Mesendoderm (in vitro differentiated cells): ENCODE results near the gene TMEM150B.
A peak's percentile ranks its signal among the peaks of the same experiment; 100 is the strongest.

Experiments
- DNase-seq: peaks from one replicate; pipeline ENCODE4 v3.0.0; 2013
- H2AK5ac ChIP-seq: 2 replicates; pipeline ENCODE4 v1.6.1; 2013; ENCODE audit warnings: low read length, inconsistent platforms
- H2BK120ac ChIP-seq: 2 replicates; pipeline ENCODE4 v1.6.1; 2013; ENCODE audit warnings: low read depth, mild to moderate bottlenecking, low read length, moderate library complexity, mixed read lengths
- H2BK15ac ChIP-seq: replicated peaks from 2 replicates; pipeline ENCODE4 v1.6.1; 2013; ENCODE audit warnings: low read depth, mild to moderate bottlenecking, moderate library complexity
- H2BK5ac ChIP-seq: 2 replicates; pipeline ENCODE4 v1.6.1; 2013; ENCODE audit warnings: low read length, inconsistent platforms
- H3K18ac ChIP-seq: 2 replicates; pipeline ENCODE4 v1.6.1; 2013; ENCODE audit warnings: mild to moderate bottlenecking, low read length, mixed read lengths
- H3K23ac ChIP-seq: one replicate; pipeline ENCODE4 v1.6.1; 2013; ENCODE audit warnings: low read length
- H3K27ac ChIP-seq: 2 replicates; pipeline ENCODE4 v1.5.1; 2013; ENCODE audit warnings: low read depth, mild to moderate bottlenecking, inconsistent platforms, low read length, moderate library complexity
- H3K27me3 ChIP-seq: 2 replicates; pipeline ENCODE4 v1.6.1; 2013; ENCODE audit warnings: low read length, control low read depth, mild to moderate bottlenecking, inconsistent platforms; ENCODE audit not compliant: insufficient read depth, poor library complexity
- H3K36me3 ChIP-seq: 2 replicates; pipeline ENCODE4 v1.6.1; 2013; ENCODE audit warnings: low read length, inconsistent platforms; ENCODE audit not compliant: control insufficient read depth, insufficient read depth
- H3K4ac ChIP-seq: one replicate; pipeline ENCODE4 v1.6.1; 2013; ENCODE audit warnings: low read depth, mild to moderate bottlenecking, low read length, moderate library complexity
- H3K4me1 ChIP-seq: 2 replicates; pipeline ENCODE4 v1.6.1; 2013; ENCODE audit warnings: low read depth, low read length, inconsistent platforms; ENCODE audit not compliant: control insufficient read depth
- H3K4me2 ChIP-seq: 2 replicates; pipeline ENCODE4 v1.6.1; 2013; ENCODE audit warnings: low read length
- H3K4me3 ChIP-seq: 2 replicates; pipeline ENCODE4 v1.5.1; 2013; ENCODE audit warnings: mild to moderate bottlenecking, low read length
- H3K56ac ChIP-seq: one replicate; pipeline ENCODE4 v1.6.1; 2013; ENCODE audit warnings: low read length
- H3K79me1 ChIP-seq: 2 replicates; pipeline ENCODE4 v1.6.1; 2013; ENCODE audit warnings: low read length, inconsistent platforms
- H3K79me2 ChIP-seq: 2 replicates; pipeline ENCODE4 v1.6.1; 2013; ENCODE audit warnings: mild to moderate bottlenecking, low read length; ENCODE audit not compliant: control insufficient read depth, insufficient read depth
- H3K9ac ChIP-seq: 2 replicates; pipeline ENCODE4 v1.6.1; 2013; ENCODE audit warnings: low read length, inconsistent platforms
- H4K5ac ChIP-seq: one replicate; pipeline ENCODE4 v1.6.1; 2013; ENCODE audit warnings: low read length
- H4K8ac ChIP-seq: one replicate; pipeline ENCODE4 v1.6.1; 2013; ENCODE audit warnings: low read depth, mild to moderate bottlenecking, control low read depth, low read length, moderate library complexity
- WGBS: extraction: QIAGEN DNeasy Blood & Tissue Kit; methylation state at CpG from one replicate; pipeline ENCODE4 v1.1.7; 2013; ENCODE audit warnings: low lambda C conversion rate, missing lambda C conversion rate; ENCODE audit not compliant: insufficient coverage; ENCODE audit errors: extremely low coverage; 5-methylcytosine and 5-hydroxymethylcytosine counted together

TMEM150B gene

DNA sequence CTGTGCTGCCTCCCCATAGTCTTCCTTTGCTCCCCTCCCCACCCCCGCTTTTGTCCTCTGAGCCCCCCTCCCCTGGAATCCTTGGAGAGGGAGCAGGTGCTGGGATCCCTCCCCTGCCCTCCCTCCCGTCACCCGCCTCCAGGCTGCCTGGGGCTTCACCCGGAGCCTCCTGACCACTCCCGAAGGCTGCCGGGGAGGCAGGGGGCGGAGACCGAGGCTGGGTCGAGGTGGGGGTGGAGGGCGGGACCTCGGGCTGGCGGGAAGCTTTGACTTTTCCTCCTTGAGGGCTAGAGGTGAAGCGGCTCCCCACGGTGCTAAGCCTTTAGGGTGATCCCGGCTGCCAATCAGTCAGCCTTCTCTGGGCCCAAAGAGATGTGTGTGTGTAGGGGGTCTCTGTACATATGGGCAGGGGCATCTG lies 16.0 kb upstream of the TMEM150B start:
- no peak overlapping the region for H4K8ac ChIP-seq
- peak overlapping the region; percentile 98 for H3K9ac ChIP-seq
- H3K56ac ChIP-seq, result peak overlapping the region; percentile 56
- no CpG with 5 or more reads among the region's 15 CpGs for WGBS
- no peak overlapping the region for H3K27ac ChIP-seq
- no peak overlapping the region for H3K23ac ChIP-seq
- H3K79me1 ChIP-seq, result peaks cover 2% of the 10 kb centered on the region
- H3K36me3 ChIP-seq, result no peaks in the 10 kb centered on the region
- H2BK120ac ChIP-seq, result no peak overlapping the region
- no peak overlapping the region for H2BK5ac ChIP-seq
- H3K4me3 ChIP-seq, result no peak overlapping the region
- peak; percentile 91 for DNase-seq
- H2BK15ac ChIP-seq, result no peak overlapping the region
- H2AK5ac ChIP-seq, result no peak overlapping the region
- H3K4me1 ChIP-seq, result no peaks in the 10 kb centered on the region
- H3K27me3 ChIP-seq, result no peaks in the 10 kb centered on the region
- no peak overlapping the region for H3K4ac ChIP-seq
- H3K18ac ChIP-seq, result peak overlapping the region; percentile 31
- H4K5ac ChIP-seq, result no peak overlapping the region
- H3K79me2 ChIP-seq, result no peaks in the 10 kb centered on the region
- H3K4me2 ChIP-seq, result peak overlapping the region; percentile 91

DNA sequence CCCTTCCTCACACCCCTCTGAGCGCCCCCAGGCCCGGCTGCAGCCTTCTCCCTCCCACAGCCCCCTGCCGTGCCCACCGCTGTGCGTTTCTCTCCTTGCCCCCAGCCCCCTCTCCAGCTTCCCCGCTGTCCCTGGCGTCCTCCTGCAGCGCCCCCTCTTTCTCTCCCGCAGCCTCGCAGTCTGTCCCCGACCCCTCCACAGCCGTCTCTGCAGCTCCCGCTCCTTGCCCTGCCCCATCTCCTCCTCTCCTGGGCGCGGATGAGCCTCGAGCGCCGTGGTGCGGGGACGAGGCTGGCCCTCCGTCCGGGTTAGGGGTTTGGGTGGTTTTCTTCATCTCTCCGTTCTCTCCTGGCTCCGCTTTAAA lies 15.6 kb upstream of the TMEM150B start:
- H3K27ac ChIP-seq, result peak overlapping the region; percentile 68
- H2BK120ac ChIP-seq, result peak overlapping the region; percentile 1
- H3K79me2 ChIP-seq, result no peaks in the 10 kb centered on the region
- H3K79me1 ChIP-seq, result peaks cover 2% of the 10 kb centered on the region
- DNase-seq, result no peak
- H3K23ac ChIP-seq, result peak overlapping the region; percentile 97
- no peaks in the 10 kb centered on the region for H3K27me3 ChIP-seq
- H3K56ac ChIP-seq, result peak overlapping the region; percentile 91
- H4K5ac ChIP-seq, result no peak overlapping the region
- peak overlapping the region; percentile 91 for H3K4me2 ChIP-seq
- H3K9ac ChIP-seq, result peak overlapping the region; percentile 98
- H3K18ac ChIP-seq, result peak overlapping the region; percentile 31
- H3K4me3 ChIP-seq, result peak overlapping the region; percentile 44
- no CpG with 5 or more reads among the region's 24 CpGs for WGBS
- H4K8ac ChIP-seq, result no peak overlapping the region
- no peak overlapping the region for H2BK5ac ChIP-seq
- no peaks in the 10 kb centered on the region for H3K4me1 ChIP-seq
- H2BK15ac ChIP-seq, result no peak overlapping the region
- H3K4ac ChIP-seq, result peak overlapping the region; percentile 92
- no peaks in the 10 kb centered on the region for H3K36me3 ChIP-seq
- H2AK5ac ChIP-seq, result peak overlapping the region; percentile 98

DNA sequence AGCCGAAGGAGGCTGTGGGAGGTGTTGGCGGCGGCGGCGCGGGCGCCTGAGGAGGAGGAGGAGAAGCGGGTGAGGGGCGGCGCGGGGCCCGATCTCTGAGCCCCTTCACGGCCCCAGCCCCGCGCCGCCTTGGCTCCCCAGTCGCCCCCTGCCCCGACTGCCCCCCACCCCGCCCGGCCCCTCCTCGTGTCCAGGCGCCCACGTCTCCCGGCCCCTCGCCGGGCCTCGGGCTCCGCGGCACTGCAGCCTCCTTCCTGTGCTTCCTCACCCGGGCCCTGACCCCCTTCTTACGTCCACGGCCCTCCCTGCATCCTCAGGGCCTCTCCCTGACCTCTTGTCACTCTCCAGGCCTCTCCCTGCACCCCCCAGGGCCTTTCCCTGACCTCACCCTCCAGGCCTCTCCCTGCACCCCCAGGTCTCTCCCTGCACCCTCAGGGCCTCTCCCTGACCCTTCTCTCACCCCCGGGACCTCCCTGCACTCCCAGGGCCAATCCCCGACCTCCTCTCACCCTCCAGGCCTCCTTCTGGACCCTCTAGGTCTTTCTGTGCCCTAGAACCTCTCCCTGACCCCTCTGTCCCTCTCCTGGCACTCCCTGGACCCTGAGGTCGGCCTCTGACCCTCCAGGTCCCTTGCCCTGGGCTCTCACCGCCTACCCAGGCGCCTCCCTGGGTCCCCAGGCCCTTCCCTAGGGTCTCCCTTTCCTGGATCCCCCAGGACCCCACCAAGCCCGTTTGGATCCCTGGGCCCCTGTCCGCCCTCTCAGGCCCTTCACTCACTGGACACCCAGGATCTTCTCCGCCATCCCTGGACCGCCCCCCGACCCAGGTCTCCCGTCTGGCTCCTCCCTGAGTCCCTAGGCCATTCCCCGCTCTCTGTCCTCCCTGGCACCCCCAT lies 15.0 kb upstream of the TMEM150B start:
- WGBS, result no CpG with 5 or more reads among the region's 44 CpGs
- peak overlapping the region; percentile 68 for H3K27ac ChIP-seq
- peak overlapping the region; percentile 87 for H4K8ac ChIP-seq
- H3K27me3 ChIP-seq, result no peaks in the 10 kb centered on the region
- H3K79me2 ChIP-seq, result no peaks in the 10 kb centered on the region
- peak overlapping the region; percentile 31 for H3K18ac ChIP-seq
- no peak overlapping the region for H4K5ac ChIP-seq
- no peak overlapping the region for H2BK15ac ChIP-seq
- no peaks in the 10 kb centered on the region for H3K36me3 ChIP-seq
- peak overlapping the region; percentile 44 for H3K4me3 ChIP-seq
- peak overlapping the region; percentile 91 for H3K56ac ChIP-seq
- peak overlapping the region; percentile 97 for H3K23ac ChIP-seq
- peak overlapping the region; percentile 91 for H3K4me2 ChIP-seq
- DNase-seq, result peak; percentile 45
- H2BK5ac ChIP-seq, result peak overlapping the region; percentile 81
- H2BK120ac ChIP-seq, result no peak overlapping the region
- H3K79me1 ChIP-seq, result peaks cover 2% of the 10 kb centered on the region
- H3K4ac ChIP-seq, result peak overlapping the region; percentile 66
- H2AK5ac ChIP-seq, result peak overlapping the region; percentile 98
- H3K4me1 ChIP-seq, result no peaks in the 10 kb centered on the region
- peak overlapping the region; percentile 98 for H3K9ac ChIP-seq

DNA sequence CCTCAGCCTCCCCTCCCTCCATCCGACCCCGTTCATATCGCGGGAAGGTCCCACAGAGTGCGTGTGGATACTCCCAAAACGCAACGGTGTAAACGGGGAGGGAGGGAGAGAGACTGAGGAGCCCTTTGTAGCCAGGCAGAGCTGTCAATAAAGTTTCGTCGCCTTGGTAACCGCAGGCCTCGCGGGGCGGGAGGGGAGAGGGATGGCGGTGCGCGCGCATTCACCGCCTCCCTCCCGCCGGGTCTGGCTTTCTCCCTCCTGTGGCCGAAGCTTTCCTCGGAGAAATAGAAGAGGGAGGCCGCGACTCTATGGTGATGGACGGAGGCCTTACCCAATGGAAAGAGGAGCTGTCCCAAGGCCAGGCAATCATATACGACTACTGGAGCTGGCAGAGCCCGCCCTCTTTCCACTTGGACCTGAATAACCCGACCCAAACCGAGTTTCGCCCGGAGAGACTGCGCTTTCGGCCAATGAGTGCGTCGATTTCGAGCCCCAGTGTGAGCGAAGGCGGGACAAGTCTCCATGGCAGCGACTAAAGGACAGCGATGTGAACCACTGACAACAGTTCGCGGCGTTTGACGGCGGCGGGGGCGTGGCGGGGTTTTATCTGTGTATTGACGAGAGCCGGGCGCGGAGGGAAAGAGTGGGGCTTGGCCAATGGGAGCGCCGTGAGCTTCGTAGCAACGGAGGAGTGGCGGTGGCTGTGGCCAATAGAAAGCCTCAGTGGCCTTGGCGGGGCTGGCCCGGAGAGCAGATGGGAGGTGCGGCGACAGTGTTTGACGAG lies 14.2 kb upstream of the TMEM150B start, which contains the start of gene KMT5C:
TSS of gene KMT5C (plus strand) at position 772 of the 784 bp plus-strand sequence. CDS start 2,061 bp downstream, outside the sequence.
- Histone ChIP-seq H3K23ac (peak within 1 kb of the TSS; percentile 97), H3K4me1 (no peaks in the 10 kb centered on the region), H3K9ac (peak within 1 kb of the TSS; percentile 98), H3K36me3 (no peaks in the 10 kb centered on the region), H3K18ac (peak within 1 kb of the TSS; percentile 69), H2BK5ac (peak within 1 kb of the TSS; percentile 82), H3K27me3 (no peaks in the 10 kb centered on the region), H3K4ac (peak within 1 kb of the TSS; percentile 66), H3K27ac (peak within 1 kb of the TSS; percentile 70), H2AK5ac (peak within 1 kb of the TSS; percentile 98), H2BK15ac (no peak within 1 kb of the TSS), H3K56ac (peak within 1 kb of the TSS; percentile 91), H3K79me1 (peaks cover 2% of the 10 kb centered on the region), H4K5ac (no peak within 1 kb of the TSS), H3K79me2 (no peaks in the 10 kb centered on the region), H4K8ac (peak within 1 kb of the TSS; percentile 87), H3K4me2 (peak within 1 kb of the TSS; percentile 91), H2BK120ac (peak within 1 kb of the TSS; percentile 1), H3K4me3 (peak within 1 kb of the TSS; percentile 44)
- DNase-seq, result peak; percentile 100
- no CpG with 5 or more reads among the region's 63 CpGs for WGBS

DNA sequence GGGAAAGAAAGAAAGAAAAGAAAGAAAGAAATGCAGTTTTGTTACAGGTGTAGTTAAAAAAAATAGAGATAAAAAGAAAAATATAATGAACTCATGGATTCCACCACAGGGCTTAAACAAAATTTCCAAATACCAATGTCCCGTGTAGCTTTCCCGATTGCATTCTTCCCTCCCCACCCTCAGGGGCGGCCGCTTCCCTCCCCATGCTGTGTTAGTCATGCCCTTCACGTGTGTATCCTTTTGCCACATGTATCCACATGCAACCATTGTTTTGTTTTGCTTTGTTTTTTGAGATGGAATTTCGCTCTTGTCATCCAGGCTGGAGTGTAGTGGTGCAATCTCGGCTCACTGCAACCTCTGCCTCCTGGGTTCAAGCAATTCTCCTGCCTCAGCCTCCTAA lies 11.0 kb upstream of the TMEM150B start:
- Histone ChIP-seq H2AK5ac (no peak overlapping the region), H3K4me2 (no peak overlapping the region)

More for the DNA sequence above, 11.0 kb upstream of the TMEM150B start:
- Histone ChIP-seq H4K5ac (no peak overlapping the region), H2BK5ac (no peak overlapping the region), H3K4me1 (no peaks in the 10 kb centered on the region), H3K23ac (no peak overlapping the region), H3K18ac (no peak overlapping the region), H3K4ac (no peak overlapping the region), H2BK15ac (no peak overlapping the region), H3K27me3 (no peaks in the 10 kb centered on the region), H3K56ac (no peak overlapping the region), H3K36me3 (no peaks in the 10 kb centered on the region), H3K27ac (no peak overlapping the region), H3K4me3 (no peak overlapping the region), H4K8ac (no peak overlapping the region), H3K79me2 (no peaks in the 10 kb centered on the region), H2BK120ac (no peak overlapping the region), H3K79me1 (peaks cover 2% of the 10 kb centered on the region), H3K9ac (no peak overlapping the region)
- no CpG with 5 or more reads among the region's 7 CpGs for WGBS
- DNase-seq, result no peak
